ENCODE results near the gene WNT2B. TPM values are rescaled to one million over a fixed set of nuclear protein-coding genes. Genes with fewer than 3 reads are reported as not detected.

The WNT2B gene
- total and polyA plus RNA-seq, 10 of the 15 experiments (the other 5 are each of a cell fraction or from before 2014, with no cell fraction given) = 0.02 to 1.1 (median 0.14) TPM

DNA sequence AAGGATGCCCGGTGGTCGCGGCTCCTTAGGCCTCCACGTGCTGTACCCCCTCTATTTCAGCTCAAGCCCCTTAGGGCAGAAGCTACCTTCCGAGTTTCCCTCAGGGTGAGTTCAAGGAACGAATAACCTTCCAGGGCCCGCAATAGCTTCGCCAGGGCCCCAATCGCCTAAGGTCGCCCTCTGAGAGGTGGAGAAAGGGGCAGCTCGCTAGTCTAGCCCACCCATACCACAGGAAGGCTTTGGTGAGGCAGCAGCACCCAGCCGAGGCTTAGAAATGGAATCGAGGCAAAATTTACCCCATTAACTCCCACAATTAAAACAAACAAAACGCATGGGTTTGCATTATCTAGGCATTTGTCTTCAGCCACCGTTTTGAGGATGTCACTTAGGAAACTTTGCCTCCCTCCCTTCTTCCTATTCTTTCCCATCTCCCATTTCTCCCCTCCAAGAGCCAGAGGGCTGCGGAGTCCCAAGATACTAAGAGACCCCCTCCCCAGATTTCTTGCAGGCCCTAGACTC lies 954 bp downstream of the WNT2B start:
- H4K20me1 ChIP-seq (ENCODE audit: control insufficient read depth, insufficient read depth) = no peaks in the 10 kb centered on the region
- DNase-seq (ENCODE audit: low read depth, low spot score) (no peak), FAIRE-seq (no peak), ATAC-seq (no peak)
- H3K9me3 ChIP-seq (replicated peaks; ENCODE audit: control insufficient read depth, insufficient read depth, low read length) = no peaks in the 10 kb centered on the region
- no peak overlapping the region for H2AFZ ChIP-seq (ENCODE audit: control insufficient read depth, low read depth, low read length)
- ChIA-PET SMC1A (ENCODE audit: uncharacterized antibody, unreplicated experiment) (interaction anchor here (1.2 kb wide), 1 partner anchor 10 kb away, joined by 3 read pairs; no protein-coding TSS in a partner anchor), RAD21 (ENCODE audit: unreplicated experiment) (no interaction called here), POLR2A (no interaction called here), CTCF (interaction anchor here (0.7 to 2.1 kb wide), 2 partner anchors 8 to 101 kb away, joined by 5 to 6 read pairs; no protein-coding TSS in a partner anchor)
- H3K4me3 ChIP-seq = no peak overlapping the region
- BruUV-seq (replicated peaks) = no TSS peak
- no peaks in the 10 kb centered on the region for H3K36me3 ChIP-seq (ENCODE audit: control insufficient read depth in 2 of 2, insufficient read depth in 2 of 2, low read length in 1 of 2)
- 62% methylated on average over 16 of the region's 16 CpGs for WGBS (ENCODE audit: insufficient coverage, insufficient replicate concordance, low lambda C conversion rate, missing lambda C conversion rate)
- peaks cover 8% of the 10 kb centered on the region; the same call in 1 of the 2 replicates for H3K4me1 ChIP-seq (ENCODE audit: control insufficient read depth, insufficient read depth, low read length)
- TF ChIP-seq TCF3 (IDR thresholded peaks at IDR 0.05; ENCODE audit: borderline replicate concordance, insufficient read depth, low read depth, low read length) = no peak
- TF ChIP-seq MYC (IDR thresholded peaks at IDR 0.05; ENCODE audit: insufficient read depth, insufficient read length, insufficient replicate concordance, low read length, severe bottlenecking) = no peak
- TF ChIP-seq FOXM1 (IDR thresholded peaks at IDR 0.05; ENCODE audit: low read depth, low read length) = no peak
- no peak for TF ChIP-seq BMI1 (IDR thresholded peaks at IDR 0.05; ENCODE audit: borderline replicate concordance)
- no peak overlapping the region for H3K4me2 ChIP-seq (ENCODE audit: control insufficient read depth, insufficient read depth)
- intact Hi-C loops (cut with micrococcal nuclease; ENCODE audit: unreplicated experiment) (no loop called here), in situ Hi-C loops (cut with MboI) (no loop called here)
- no peak overlapping the region for H3K27ac ChIP-seq (ENCODE audit: control insufficient read depth, insufficient read depth)
- H3K79me2 ChIP-seq (ENCODE audit: control insufficient read depth, insufficient read depth, low read length) = no peaks in the 10 kb centered on the region
- no peak overlapping the region for H3K9ac ChIP-seq (ENCODE audit: control insufficient read depth, insufficient read depth, low read length)
- peaks cover 2 to 10% of the 10 kb centered on the region in 2 experiments for H3K27me3 ChIP-seq (replicated peaks in 1 of 2; ENCODE audit: control insufficient read depth in 2 of 2, insufficient read depth in 2 of 2, low read length in 1 of 2)

DNA sequence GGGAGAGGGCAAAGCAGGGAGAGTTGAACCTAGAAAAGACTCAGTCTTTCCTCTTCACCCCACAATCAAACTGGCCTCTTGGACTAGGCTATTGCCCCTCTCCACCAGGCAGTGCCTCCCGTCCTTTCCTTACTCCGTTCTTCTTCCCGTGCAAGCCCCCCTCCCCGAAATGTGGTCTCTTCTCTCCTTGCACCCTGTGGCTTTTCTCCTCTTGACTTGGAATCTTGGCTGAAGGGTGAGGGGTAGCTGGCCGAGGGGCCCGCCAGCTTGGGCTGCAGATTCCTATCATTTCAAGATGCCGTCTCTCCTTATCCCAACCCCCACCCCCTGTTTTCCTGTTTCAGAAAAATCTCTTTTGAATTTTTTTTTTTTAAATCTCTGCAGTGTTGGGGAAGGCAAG lies 1.6 kb downstream of the WNT2B start:
- Histone ChIP-seq H3K4me1 (ENCODE audit: control insufficient read depth, insufficient read depth, low read length) (peaks cover 8% of the 10 kb centered on the region; the same call in 1 of the 2 replicates), H3K4me2 (ENCODE audit: control insufficient read depth, insufficient read depth) (no peak overlapping the region), H3K4me3 (no peak overlapping the region), H4K20me1 (ENCODE audit: control insufficient read depth, insufficient read depth) (no peaks in the 10 kb centered on the region), H3K36me3 (ENCODE audit: control insufficient read depth in 2 of 2, insufficient read depth in 2 of 2, low read length in 1 of 2) (no peaks in the 10 kb centered on the region), H3K9ac (ENCODE audit: control insufficient read depth, insufficient read depth, low read length) (no peak overlapping the region), H3K9me3 (replicated peaks; ENCODE audit: control insufficient read depth, insufficient read depth, low read length) (no peaks in the 10 kb centered on the region), H3K27ac (ENCODE audit: control insufficient read depth, insufficient read depth) (no peak overlapping the region), H2AFZ (ENCODE audit: control insufficient read depth, low read depth, low read length) (no peak overlapping the region), H3K79me2 (ENCODE audit: control insufficient read depth, insufficient read depth, low read length) (no peaks in the 10 kb centered on the region), H3K27me3 (replicated peaks in 1 of 2; ENCODE audit: control insufficient read depth in 2 of 2, insufficient read depth in 2 of 2, low read length in 1 of 2) (peaks cover 2 to 10% of the 10 kb centered on the region in 2 experiments)
- in situ Hi-C loops (cut with MboI) (no loop called here), intact Hi-C loops (cut with micrococcal nuclease; ENCODE audit: unreplicated experiment) (no loop called here)
- no TSS peak for BruUV-seq (replicated peaks)
- FAIRE-seq = no peak
- no peak for DNase-seq (ENCODE audit: low read depth, low spot score)
- ChIA-PET POLR2A (interaction anchor here (1.0 kb wide), 1 partner anchor 45 kb away, joined by 4 read pairs; no protein-coding TSS in a partner anchor), CTCF (interaction anchor here (0.7 to 2.1 kb wide), 3 partner anchors 8 to 119 kb away, joined by 5 to 6 read pairs (median 5); no protein-coding TSS in a partner anchor), SMC1A (ENCODE audit: uncharacterized antibody, unreplicated experiment) (interaction anchor here (1.2 kb wide), 2 partner anchors 10 to 104 kb away, joined by 3 read pairs; no protein-coding TSS in a partner anchor), RAD21 (ENCODE audit: unreplicated experiment) (no interaction called here)
- no peak for ATAC-seq
- WGBS (ENCODE audit: insufficient coverage, insufficient replicate concordance, low lambda C conversion rate, missing lambda C conversion rate) = 62% methylated on average over 7 of the region's 7 CpGs
- TF ChIP-seq SUZ12 (IDR thresholded peaks at IDR 0.05; ENCODE audit: unreplicated experiment) = no peak
- TF ChIP-seq, protein P1, sequence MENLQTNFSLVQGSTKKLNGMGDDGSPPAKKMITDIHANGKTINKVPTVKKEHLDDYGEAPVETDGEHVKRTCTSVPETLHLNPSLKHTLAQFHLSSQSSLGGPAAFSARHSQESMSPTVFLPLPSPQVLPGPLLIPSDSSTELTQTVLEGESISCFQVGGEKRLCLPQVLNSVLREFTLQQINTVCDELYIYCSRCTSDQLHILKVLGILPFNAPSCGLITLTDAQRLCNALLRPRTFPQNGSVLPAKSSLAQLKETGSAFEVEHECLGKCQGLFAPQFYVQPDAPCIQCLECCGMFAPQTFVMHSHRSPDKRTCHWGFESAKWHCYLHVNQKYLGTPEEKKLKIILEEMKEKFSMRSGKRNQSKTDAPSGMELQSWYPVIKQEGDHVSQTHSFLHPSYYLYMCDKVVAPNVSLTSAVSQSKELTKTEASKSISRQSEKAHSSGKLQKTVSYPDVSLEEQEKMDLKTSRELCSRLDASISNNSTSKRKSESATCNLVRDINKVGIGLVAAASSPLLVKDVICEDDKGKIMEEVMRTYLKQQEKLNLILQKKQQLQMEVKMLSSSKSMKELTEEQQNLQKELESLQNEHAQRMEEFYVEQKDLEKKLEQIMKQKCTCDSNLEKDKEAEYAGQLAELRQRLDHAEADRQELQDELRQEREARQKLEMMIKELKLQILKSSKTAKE (IDR thresholded peaks at IDR 0.05; ENCODE audit: low read depth, poor library complexity, severe bottlenecking) = no peak
- no peak for TF ChIP-seq E2F4 (IDR thresholded peaks at IDR 0.05; ENCODE audit: low read depth, low read length)
- TF ChIP-seq KAT2A (conservative IDR thresholded peaks at IDR 0.05; ENCODE audit: control insufficient read depth, low read depth, low read length) = no peak
- no peak for TF ChIP-seq YBX1 (IDR thresholded peaks at IDR 0.05)
- TF ChIP-seq NFIC (IDR thresholded peaks at IDR 0.05; ENCODE audit: low read depth, low read length) = no peak
- no peak for TF ChIP-seq MXI1 (IDR thresholded peaks at IDR 0.05; ENCODE audit: low read depth, low read length)
- no peak for TF ChIP-seq MTA3 (IDR thresholded peaks at IDR 0.05; ENCODE audit: borderline replicate concordance, low read length)
- no peak for TF ChIP-seq ESRRA (IDR thresholded peaks at IDR 0.05; ENCODE audit: low read length)
- no peak for TF ChIP-seq RBBP5 (conservative IDR thresholded peaks at IDR 0.05)
